Stimulated activated CD8-positive, alpha-beta memory T cell treated with anti-CD3 and anti-CD28 coated beads, Interleukin-7, amount 100 ng/mL, for 4 hours (primary cell): ENCODE measurements around the gene ANKRD11.
"Not testable (repeated sequence)": the region's sequence is repeated elsewhere in the genome, so short reads cannot be mapped to it uniquely, and the experiment has no call there.

Experiments
- DNase-seq, 2 donors: peaks; one replicate each; pipeline ENCODE4 v3.0.0-alpha.2; 2020; ENCODE audit warnings: low read depth in 2 of 2

Gene ANKRD11

DNA sequence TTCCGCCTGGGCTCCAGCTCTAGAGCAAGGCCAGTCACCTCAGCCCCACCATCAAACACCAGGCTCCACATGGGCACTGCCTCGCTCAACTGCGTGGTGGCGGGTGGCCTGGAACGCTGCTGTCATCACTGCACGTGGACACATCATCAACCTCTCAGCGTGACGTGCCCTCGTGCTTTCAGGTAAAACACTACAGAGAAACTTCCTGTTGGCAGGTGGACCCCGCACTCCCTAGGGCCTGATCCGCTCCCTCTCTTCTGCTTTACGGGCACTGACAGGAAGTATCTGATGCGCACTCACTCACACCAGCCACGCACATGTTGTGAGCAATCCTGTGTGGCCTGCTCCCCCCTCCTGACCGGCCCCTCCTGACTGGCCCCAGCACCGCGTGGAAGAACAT, 87.4 kb downstream of the ANKRD11 start:
- DNase-seq: peak; percentile 12 to 40

DNA sequence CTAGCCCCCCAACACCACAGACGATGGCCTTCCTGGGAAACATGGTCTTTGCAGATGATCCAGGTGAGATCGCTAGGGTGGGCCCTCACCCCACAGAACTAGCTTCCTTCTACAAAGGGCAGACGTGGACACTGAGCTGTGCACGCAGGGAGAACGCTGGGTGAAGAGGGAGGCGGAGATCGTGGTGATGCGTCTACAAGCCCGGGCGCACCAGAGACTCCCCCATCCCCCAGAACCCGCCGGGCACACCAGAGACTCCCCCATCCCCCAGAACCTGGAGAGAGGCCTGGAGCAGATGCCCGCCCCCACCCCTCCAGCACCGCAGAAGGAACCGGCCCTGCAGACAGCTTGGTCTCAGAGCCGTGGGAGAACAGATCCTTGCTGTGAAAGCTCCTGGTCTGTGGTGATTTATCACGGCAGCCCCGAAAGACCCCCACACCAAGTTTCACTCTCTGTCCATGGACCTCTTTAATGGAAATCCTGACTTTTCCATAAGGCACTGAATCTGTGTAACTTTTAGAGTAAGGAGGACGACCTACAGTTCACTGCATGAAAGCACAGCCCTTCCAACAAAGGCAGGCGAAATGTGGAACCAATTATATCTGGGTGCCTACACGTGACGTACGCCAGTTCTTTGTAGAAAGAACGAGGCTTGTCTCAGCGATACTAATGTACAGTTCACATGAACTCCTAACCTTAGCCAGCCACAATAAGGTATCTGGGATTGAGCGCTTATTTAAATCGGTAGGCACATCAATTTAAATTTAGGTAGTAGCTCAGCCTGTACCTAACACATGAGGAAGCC, 88.5 kb downstream of the ANKRD11 start:
- no peak for DNase-seq

DNA sequence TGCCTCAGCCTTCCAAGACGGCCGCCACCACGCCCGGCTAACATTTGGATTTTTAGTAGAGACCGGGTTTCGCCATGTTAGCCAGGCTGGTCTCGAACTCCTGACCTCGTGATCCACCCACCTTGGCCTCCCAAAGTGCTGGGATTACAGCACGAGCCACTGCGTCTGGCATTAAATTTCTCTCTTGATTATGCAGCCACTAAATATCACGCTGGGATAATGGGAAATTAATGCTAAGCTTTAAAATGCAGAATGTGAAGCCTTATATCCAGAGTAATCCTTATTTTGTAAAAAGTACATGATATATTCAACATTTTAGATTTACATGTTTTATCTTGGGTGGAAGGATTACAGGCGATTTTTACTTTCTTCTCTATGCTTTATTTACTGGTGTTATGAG, 89.2 kb downstream of the ANKRD11 start:
- DNase-seq: no peak

DNA sequence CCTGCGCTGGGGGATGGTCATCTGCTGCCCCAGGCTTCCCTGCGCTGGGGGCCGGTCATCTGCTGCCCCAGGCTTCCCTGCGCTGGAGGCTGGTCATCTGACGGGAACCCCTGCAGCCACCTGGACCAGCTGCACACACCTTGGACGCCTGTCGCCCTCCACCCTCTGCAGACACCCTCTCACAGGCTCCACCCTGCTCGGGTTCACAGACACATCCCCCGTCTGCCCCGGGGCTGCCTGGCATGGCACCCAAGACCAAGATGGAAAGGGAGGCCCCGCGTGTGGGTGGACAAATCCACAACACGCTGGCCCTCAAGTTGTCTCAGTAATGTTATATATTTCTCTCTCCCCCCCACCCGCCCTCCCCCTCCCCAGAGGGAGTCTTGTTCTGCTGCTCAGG, 89.6 kb downstream of the ANKRD11 start:
- DNase-seq: no peak

DNA sequence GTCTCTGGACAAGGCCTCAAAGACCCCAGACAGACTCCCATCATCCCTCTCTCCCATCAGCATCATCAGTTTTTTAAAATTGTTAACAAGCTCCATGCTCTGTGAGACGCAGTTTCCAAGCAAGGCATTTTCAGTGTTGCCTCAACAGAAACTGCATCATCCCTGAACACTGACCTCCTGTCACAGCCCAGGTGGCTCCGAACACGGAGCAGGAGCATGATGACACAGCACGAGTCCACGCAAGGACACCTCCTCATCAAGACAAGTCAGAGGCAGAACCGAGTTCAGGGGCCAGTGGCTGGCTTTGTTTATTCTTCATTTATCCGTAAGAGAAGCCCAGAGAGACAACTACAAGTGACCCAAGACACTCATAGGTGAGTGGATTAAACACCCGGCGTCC, 91.4 kb downstream of the ANKRD11 start:
- no peak for DNase-seq

DNA sequence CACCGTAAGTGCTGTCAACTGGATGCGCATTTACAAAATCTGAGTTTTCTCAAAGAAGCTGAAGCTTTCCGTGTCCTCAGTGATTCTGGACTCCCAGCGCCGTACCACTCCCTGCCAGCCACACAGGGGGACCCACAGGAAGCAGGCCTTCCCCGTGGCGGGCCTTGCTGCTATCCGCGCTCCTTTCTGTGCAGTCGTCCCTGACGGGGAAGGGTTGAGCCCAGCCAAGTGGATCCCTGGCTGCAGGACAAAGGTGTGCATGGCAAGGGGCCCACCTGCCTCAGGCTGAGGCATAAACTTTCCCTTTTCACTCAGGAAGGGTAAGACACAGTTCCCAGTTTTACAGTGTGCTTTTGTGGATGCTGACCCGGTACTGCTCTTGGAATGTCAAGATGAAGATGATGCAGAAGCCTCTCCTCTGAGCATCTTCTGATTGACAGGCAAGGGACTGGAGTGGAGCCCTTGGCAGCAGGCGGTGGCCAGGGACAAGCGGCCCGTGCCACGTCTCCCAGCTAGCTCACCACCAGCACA, 93.0 kb downstream of the ANKRD11 start:
- no peak for DNase-seq

DNA sequence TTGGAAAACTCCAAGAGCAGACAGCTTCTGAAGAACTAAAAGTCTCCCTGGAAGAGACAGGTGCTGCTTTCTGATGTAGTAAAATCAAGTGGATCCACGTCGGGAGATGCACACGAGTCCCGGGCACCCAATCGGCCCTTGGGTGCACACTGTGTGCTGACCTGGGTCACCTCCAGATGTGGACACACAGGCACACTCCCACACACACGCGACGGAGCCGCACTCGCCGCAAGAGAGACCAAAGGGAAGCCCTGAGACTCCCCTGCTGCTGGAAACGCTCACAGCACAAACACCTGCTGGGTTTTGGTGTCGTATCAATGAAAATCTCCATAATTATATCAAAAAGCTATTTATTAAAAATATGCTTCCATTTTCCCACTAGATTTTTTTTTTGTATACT, 94.2 kb downstream of the ANKRD11 start:
- no peak for DNase-seq

DNA sequence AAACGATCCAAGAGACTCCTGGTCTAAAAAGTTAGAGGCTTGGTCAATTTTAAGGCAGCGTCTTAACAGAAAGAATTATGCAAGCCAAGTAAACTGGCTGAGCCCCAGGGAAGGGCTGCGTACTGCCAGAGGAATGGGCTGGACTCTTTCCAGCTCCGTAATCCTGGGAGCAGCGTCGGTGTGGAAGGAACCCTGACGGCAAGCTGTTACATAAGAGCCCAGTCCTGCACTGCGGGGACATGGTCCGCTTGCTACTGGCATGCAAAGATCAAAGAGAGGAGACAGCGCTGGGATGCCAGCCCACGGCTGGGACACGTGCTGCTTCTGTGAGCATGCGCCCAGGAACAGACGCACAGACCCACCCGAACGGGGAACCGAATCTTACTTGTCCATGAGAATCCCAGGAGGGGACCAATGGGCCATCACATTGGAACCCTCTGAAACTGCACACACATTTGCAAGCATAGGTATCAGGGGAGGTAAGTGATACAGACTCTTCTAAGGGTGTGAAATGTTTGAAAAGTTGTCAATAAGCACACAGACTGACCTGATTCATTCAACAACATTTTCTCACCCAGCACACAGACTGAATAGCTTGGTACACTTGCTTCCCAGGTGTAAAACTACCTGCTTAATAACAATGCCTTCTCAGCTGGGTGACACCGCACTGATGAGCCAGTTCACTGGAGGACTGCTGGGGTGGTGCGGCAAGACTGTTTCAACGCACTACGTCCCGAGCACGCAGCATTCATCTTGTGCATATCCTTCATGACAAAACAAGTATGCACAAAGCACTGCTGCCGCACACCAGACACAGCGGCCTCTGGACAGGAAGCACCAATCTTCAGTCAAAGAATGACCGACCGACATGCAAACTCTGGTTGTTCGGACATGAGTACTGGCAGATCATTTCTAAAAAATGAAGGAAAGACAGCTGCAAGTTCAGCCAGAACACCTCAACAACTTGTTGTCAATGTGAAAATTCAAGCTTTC, 94.9 kb downstream of the ANKRD11 start:
- DNase-seq: no peak

DNA sequence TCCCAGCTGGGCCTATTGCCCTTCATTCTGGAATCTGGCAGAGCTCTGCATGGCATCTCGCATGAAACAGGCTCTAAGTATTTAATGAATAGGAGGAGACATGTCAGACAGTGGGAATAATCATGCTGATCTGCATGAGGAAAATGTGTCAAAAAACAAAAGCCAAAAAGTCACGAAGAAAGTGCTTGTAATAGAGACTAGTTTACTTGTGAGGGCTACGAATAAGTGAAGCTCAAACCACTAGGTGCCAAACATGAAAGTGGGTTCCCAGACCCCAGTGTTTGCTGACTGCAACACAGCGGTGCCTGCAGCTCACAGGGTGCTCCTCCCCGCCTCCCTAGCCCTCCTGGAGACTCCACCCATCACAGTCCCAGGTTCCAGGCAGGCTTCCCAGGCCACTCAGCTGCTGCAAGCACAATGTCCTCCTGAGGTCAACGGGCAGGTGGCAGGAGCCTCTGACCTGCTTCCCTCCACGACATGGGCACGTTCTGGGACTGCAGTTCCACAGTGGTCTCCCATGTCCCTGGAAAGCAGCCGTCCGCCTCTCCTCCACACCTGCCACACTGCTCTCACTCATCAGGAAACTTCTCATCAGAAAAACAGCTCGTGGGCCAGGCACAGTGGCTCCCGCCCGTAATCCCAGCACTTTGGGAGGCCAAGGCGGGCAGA, 96.5 kb downstream of the ANKRD11 start:
- DNase-seq: no peak

DNA sequence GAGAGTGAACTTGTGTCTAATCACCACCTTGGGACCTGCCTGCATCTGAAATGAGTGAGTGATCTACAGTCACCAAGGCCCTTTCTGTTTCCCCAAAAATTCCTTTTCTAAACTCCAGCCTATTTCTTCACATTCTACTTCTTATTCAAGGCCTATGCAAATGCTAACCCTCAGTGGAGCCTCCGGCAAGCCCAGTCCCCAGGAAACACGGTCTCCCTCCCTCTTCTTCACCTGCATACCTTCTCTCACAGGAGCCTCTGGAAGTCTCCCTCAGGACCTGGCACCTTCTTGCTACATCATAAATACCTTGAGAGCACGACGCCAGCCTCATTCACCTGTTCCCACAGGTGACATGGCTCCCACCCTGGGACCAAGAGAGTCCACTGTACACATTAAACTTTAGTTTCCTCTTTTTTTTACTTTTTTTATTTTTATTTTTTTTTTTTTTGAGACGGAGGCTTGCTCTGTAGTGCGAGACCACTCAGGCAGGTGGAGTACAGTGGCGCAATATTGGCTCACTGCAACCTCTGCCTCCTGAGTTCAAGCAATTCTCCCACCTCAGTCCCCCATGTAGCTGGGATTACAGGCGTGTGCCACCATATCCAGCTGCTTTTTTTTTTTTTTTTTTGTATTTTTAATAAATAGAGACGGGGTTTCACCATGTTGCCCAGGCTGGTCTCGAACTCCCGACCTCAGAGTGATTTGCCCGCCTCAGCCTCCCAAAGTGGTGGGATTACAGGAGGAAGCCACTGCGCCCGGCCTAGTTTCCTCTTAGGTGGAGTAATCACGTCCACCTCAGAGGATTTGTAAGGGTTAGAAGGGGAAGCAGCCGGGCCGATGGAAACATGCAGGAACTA, 97.3 kb downstream of the ANKRD11 start:
- no peak for DNase-seq

DNA sequence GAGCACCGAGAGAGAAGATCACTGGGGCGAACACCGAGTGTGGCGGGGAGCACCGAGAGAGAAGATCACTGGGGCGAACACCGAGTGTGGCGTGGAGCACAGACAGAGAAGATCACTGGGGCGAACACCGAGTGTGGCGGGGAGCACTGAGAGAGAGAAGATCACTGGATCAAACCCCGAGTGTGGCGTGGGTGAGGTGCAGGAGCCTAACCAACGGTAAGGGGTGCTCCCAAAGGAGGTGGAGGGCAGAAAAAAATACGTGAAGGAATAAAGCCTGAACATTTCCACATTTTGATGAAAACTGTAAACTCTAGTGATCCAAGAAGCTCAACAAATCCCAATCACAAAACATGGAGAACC, 100.2 kb downstream of the ANKRD11 start:
- DNase-seq: not testable (repeated sequence)

DNA sequence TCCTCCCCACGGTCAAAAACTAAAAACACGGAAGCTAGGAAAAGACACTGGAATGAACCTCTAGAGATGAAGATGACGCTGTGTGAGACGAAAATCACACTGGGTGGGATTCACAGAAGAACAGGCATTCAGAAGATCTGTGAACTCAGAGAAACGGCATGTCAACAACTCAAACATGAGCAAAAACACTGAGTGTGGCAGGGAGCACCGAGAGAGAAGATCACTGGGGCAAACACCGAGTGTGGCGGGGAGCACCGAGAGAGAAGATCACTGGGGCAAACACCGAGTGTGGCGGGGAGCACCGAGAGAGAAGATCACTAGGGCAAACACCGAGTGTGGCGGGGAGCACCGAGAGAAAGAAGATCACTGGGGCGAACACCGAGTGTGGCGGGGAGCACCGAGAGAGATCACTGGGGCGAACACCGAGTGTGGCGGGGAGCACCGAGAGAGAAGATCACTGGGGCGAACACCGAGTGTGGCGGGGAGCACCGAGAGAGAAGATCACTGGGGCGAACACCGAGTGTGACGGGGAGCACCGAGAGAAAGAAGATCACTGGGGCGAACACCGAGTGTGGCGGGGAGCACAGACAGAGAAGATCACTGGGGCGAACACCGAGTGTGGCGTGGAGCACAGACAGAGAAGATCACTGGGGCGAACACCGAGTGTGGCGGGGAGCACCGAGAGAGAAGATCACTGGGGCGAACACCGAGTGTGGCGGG, 100.7 kb downstream of the ANKRD11 start:
- DNase-seq: not testable (repeated sequence)

DNA sequence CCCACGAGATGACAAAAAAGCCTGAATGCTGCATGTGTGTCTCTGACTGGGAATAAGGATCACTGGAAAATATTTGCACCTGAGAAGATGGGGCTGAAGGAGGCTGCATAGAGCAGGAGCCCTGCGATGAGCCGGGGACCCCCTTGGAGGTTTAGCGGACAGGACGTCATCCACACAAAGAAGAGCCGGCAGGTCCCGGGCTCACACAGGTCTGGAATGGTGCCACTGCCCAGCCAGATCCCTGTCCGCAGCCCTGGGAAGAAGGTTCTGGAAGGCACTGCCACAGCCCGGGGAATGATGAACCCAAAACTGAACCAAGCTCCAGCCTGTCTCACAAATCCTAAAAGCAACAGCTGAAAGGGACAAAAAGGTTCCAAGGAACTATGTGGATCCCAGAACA, 101.8 kb downstream of the ANKRD11 start:
- no peak for DNase-seq

DNA sequence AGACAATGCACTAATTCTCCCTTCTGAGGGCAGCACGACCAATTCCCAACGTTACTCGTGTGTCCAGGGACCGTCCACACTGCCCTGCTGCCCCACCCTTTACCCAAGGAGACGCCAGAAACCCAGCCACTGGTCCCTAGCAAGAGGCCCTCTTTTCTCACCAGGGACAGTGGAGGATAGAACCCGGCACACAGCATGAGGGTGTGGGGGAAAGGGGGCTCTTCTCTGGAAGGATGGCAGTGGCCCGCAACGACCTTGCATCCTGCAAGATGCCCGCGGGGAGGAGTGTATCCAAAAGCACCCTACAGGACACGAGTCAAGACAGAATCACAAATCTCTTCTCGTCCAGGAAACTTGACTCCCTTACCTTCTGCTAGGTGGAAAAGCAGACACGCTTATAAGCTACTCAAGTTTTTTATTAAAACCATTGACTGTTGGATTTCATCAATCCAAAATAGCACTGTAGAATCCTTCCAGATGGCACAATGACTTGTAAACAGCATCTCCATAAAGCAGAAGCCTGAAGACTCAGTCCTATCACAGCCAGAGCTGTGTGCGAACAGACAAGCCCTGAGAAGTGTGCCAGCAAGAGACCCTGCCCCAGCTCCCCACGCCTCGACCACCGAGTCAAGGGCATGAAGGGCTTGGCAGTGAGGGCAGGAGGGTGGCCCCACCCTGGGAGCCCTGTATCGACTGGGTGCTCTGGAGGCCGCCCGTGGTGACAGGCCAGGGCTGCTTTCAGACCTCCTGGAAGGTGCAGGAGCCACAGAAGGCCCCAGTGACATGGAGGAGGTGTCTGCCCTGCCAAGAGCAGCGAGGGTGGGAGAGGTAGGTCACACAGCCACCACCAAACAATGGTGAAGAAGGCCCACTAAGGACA, 103.8 kb downstream of the ANKRD11 start:
- DNase-seq: no peak

DNA sequence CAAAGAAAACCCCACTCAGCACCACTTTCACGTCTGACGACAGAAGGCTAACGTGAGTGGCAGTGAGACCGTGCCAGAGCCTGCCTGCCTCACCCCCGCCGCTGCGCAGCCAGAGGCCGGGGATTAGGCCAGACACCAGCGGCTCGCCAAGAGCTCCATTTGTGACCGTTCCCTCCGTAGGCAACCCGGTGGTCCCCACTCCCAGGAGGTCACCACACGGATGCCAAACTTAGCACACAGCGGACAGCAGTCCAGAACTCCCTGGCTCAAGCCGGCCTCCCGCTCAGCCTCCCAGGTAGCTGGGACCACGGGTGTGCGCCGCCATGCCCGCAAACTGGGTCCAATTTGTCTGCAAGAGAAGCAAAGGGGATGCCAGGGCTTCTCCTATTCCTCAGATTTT, 104.6 kb downstream of the ANKRD11 start:
- no peak for DNase-seq

DNA sequence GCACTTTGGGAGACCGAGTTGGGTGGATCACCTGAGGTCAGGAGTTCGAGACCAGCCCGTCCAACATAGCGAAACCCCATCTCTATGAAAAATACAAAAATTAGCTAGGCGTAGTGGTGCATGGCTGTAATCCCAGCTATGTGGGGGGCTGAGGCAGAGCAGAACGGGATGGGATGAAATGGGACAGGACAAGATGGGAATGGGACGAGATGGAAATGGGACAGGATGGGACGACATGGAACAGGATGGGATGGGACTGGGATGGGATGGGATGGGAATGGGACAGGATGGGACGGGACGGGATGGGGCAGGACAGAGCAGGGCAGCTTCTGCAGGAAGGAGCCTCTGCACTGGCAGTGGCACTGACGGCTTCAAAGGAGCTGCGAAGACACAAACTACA, 106.1 kb downstream of the ANKRD11 start:
- no peak for DNase-seq

DNA sequence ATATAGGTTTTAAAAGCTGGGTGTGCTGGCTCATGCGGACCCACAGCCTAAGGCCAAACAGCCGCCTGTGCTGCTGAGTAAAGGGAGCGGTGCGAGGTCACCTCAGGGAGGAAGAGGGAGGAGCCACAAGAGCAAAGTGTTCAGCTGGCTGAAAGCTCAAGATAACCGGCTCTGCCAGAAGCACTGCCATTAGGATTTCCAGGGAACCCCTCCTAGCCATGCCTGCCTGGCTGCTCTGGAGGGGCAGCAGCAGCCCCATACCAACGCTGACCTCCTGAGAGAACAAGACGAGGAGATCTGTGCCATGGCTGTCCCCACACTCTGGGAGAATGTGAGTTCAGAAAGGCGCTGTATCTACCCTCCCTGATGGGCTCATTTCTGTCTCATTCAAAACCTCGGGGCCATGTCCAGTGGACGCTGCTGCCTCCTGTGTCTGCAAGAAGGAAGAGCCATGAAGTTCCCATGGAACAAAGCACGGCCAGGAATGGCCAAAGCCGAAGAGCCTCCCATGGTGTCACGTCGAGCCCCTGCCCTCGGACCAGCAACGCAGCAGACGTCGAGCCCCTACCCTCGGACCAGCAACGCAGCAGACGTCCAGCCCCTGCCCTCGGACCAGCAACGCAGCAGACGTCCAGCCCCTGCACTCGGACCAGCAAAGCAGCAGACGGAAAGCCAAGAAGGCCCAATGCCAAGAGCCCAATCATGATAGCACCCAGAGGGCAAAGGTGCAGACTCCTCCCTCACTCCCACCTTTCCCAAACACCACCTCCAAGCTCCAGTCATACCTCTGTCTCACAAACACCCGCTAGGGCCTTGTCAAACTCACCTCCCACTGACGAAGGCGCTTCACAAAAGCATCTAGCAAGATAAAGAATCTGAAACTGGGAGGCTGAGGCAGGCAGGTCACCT, 107.0 kb downstream of the ANKRD11 start:
- no peak for DNase-seq

DNA sequence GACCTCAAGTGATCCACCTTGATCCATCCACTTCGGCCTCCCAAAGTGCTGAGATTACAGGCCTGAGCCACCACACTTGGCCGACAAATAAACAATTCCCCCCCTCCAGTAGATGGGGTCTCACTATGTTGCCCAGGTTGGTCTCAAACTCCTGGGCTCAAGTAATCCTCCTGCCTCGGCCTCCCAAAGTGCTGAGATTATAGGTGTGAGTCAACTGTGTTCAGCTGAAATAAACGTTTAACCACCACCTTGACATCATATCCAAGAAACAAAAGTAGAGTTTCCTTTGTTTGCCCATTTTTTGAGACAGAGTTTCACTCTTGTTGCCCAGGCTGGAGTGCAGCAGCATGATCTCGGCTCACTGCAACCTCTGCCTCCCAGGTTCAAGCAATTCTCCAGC, 107.8 kb downstream of the ANKRD11 start:
- DNase-seq: not testable (repeated sequence)
